ENCODE data around the gene GMPR2.

- TF ChIP-seq GRHL1 (CRISPR knock-in tag; conservative IDR thresholded peaks at IDR 0.05): no peak
- TF ChIP-seq POLR2A (IDR thresholded peaks at IDR 0.05; ENCODE audit: insufficient read depth in 1 of 2, low read depth in 2 of 2, low read length in 2 of 2): peak in 1 of 2 experiments; percentile 96; a peak in 2 of 4 replicates
- TF ChIP-seq GMEB1 (CRISPR knock-in tag; IDR thresholded peaks at IDR 0.05; ENCODE audit: borderline replicate concordance): peak; percentile 98
- TF ChIP-seq, protein P1, sequence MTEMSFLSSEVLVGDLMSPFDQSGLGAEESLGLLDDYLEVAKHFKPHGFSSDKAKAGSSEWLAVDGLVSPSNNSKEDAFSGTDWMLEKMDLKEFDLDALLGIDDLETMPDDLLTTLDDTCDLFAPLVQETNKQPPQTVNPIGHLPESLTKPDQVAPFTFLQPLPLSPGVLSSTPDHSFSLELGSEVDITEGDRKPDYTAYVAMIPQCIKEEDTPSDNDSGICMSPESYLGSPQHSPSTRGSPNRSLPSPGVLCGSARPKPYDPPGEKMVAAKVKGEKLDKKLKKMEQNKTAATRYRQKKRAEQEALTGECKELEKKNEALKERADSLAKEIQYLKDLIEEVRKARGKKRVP (CRISPR knock-in tag; IDR thresholded peaks at IDR 0.05): peak in 1 of 2 experiments; percentile 88; a peak in 2 of 4 replicates
- peak; percentile 96 for TF ChIP-seq ZNF639 (CRISPR knock-in tag; conservative IDR thresholded peaks at IDR 0.05)
- peak; percentile 82; the same call in 1 of the 2 replicates for TF ChIP-seq GFI1 (CRISPR knock-in tag; IDR thresholded peaks at IDR 0.05; ENCODE audit: borderline replicate concordance)
- TF ChIP-seq KAT7 (CRISPR knock-in tag; IDR thresholded peaks at IDR 0.05; ENCODE audit: borderline replicate concordance): peak; percentile 100
- peak; percentile 75 for TF ChIP-seq ONECUT2 (CRISPR knock-in tag; IDR thresholded peaks at IDR 0.05)
- peak; percentile 95 for TF ChIP-seq PBX3 (CRISPR knock-in tag; IDR thresholded peaks at IDR 0.05; ENCODE audit: borderline replicate concordance)
- TF ChIP-seq MAX (IDR thresholded peaks at IDR 0.05): no peak
- TF ChIP-seq TEAD2 (CRISPR knock-in tag; IDR thresholded peaks at IDR 0.05): peak; percentile 96
- peak; percentile 92 for TF ChIP-seq HINFP (CRISPR knock-in tag; IDR thresholded peaks at IDR 0.05; ENCODE audit: low read depth)
Measured at GRCh38 chr14:24271134-24271833, 38.6 kb downstream of the GMPR2 start, which contains the start of gene RABGGTA.
